A549 treated with AZD9567 at 1 μM for 4 hours (cell line): ENCODE measurements around the gene ACOT12. TPM values are rescaled to one million over a fixed set of nuclear protein-coding genes. Genes with fewer than 3 reads are reported as not detected.

Experiments used
- total RNA-seq: library from RNA; stranded (reverse); fragments of 200-300 nt; extraction: Qiagen RNA extraction; gene quantifications from 5 replicates; pipeline ENCODE4 v1.2.3, GENCODE V29; 2022; ENCODE audit not compliant: insufficient read depth

The ACOT12 gene
- 0.14 TPM in 1 of 5 replicates, not detected in the others for total RNA-seq

GRCh38 chr5:81393783-81394718 lies at the start of gene ACOT12:
Gene ACOT12, minus strand, starts transcription at chr5:81394134. Its CDS starts 20 bp downstream, at chr5:81394114.

DNA sequence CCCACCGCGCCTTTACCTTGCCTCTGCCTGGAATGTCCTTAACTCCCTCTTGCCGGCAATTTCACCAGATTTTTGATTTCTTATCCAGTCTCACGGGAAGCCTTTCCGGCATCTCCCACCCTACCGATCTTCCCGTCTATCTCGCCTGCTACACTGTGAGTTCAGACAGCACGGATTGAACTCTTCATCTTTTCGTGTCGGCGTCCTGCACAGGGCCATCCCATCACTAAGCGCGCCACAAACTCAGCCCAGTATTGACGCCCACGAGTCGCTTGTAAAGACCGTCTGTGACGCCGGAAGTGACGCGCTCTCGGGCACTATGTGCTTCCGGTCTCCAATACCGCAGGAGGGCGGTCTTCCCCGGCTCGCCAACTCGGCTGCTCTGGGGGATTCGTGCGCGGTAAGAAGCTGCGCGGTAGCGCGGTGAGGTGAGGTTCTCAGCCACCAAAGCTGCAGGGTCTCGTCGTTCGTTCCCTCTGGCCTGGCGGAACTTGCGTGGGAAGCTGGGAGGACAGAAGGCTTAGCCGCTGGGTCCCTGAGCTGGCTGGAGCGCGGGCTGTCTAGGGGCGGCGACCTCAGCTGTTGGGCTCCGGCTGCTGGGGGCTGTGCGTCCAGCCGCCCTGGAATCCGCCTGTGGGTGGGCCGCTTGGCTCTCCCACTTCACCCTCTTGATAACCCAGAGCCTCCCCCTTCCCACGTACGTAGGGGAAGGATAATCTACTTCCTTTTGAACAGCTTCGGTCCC lies 92.5 kb downstream of the ACOT12 start, which contains the start of gene ZCCHC9:
Gene ZCCHC9 (plus strand): TSS at position 317 of the 745 bp plus-strand sequence. CDS start 3,171 bp downstream, outside the sequence.

Other genes starting within 250 kb of the ACOT12 start
- not detected in 5 replicates for gene CKMT2, start 160.8 kb downstream of the ACOT12 start, total RNA-seq
- 27.9 to 30.8 TPM (median 29.7 TPM) in 5 replicates for gene ZCCHC9, start 92.5 kb downstream of the ACOT12 start, total RNA-seq